OCI-LY1 (cell line): ENCODE data around the gene SRSF8.

Source experiments
- CTCF ChIP-seq: fragments of 200-600 bp; sonication (generic), shearing (Covaris generic); IDR thresholded peaks from 2 replicates; pipeline ENCODE4 v1.5.1; 2017; ENCODE audit warnings: mild to moderate bottlenecking, antibody characterized with exemption, low read length, moderate library complexity, mixed read lengths
- EZH2 ChIP-seq: fragments of 200-600 bp; sonication (generic), shearing (Covaris generic); IDR thresholded peaks from 2 replicates; pipeline ENCODE4 v1.8.0; 2017; ENCODE audit warnings: borderline replicate concordance, mixed run types, mild to moderate bottlenecking, antibody characterized with exemption, low read length, moderate library complexity, mixed read lengths

- TF ChIP-seq CTCF (no peak), EZH2 (no peak)
These were observed 19.4 kb downstream of the SRSF8 start for GRCh38 chr11:95086151-95086550.
